ENCODE measurements around the gene DCAF17.

DNA sequence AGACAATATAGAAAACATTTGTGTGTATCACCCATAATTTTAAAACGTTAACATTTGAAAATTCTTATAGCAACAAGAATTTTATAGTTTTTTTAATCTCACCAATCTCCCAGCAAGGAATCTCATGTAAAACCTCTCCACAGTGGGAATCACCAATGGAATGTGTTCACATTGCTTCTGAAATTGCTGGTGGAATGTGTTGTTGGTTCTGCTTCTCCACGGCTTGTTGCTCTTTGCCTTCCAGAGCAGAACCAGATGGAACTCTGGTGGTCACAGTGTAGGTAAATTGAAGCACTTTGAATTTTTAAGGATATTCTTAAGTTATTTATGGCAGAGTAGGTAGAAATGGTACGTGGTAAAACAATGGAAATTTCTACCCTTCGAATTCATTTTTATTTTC is 35.1 kb downstream of the DCAF17 start:
- TF ChIP-seq, protein P1, sequence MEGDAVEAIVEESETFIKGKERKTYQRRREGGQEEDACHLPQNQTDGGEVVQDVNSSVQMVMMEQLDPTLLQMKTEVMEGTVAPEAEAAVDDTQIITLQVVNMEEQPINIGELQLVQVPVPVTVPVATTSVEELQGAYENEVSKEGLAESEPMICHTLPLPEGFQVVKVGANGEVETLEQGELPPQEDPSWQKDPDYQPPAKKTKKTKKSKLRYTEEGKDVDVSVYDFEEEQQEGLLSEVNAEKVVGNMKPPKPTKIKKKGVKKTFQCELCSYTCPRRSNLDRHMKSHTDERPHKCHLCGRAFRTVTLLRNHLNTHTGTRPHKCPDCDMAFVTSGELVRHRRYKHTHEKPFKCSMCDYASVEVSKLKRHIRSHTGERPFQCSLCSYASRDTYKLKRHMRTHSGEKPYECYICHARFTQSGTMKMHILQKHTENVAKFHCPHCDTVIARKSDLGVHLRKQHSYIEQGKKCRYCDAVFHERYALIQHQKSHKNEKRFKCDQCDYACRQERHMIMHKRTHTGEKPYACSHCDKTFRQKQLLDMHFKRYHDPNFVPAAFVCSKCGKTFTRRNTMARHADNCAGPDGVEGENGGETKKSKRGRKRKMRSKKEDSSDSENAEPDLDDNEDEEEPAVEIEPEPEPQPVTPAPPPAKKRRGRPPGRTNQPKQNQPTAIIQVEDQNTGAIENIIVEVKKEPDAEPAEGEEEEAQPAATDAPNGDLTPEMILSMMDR (IDR thresholded peaks at IDR 0.05; ENCODE audit: insufficient read depth, low read depth, low read length), result no peak
- TF ChIP-seq EZH2 (IDR thresholded peaks at IDR 0.05; ENCODE audit: insufficient read depth, low read length), result no peak
